Measurements from ENCODE around the gene FRAT1. TPM values are rescaled to one million over a fixed set of nuclear protein-coding genes. Genes with fewer than 3 reads are reported as not detected.

FRAT1 gene
- total and polyA plus RNA-seq, 2 of the 13 experiments (the other 11 are each of a cell fraction or from before 2014, with no cell fraction given): 1.7 to 2.3 TPM

- TF ChIP-seq KIAA2018 (CRISPR knock-in tag; IDR thresholded peaks at IDR 0.05; ENCODE audit: borderline replicate concordance): no peak
- TF ChIP-seq ZNF10 (CRISPR knock-in tag; IDR thresholded peaks at IDR 0.05; ENCODE audit: borderline replicate concordance, low read depth): no peak
- TF ChIP-seq ZNF770 (CRISPR knock-in tag; IDR thresholded peaks at IDR 0.05): peak; percentile 64; the same call in 1 of the 2 replicates
- TF ChIP-seq ZNF362 (CRISPR knock-in tag; IDR thresholded peaks at IDR 0.05; ENCODE audit: borderline replicate concordance): no peak
- TF ChIP-seq PAX8 (CRISPR knock-in tag; IDR thresholded peaks at IDR 0.05; ENCODE audit: borderline replicate concordance): no peak
- TF ChIP-seq PPARG (CRISPR knock-in tag; conservative IDR thresholded peaks at IDR 0.05): no peak
- no peak for TF ChIP-seq MAZ (IDR thresholded peaks at IDR 0.05; ENCODE audit: borderline replicate concordance, low read depth, low read length)
- no peak for TF ChIP-seq MAZ (CRISPR knock-in tag; IDR thresholded peaks at IDR 0.05; ENCODE audit: low read depth)
- TF ChIP-seq RBM39 (IDR thresholded peaks at IDR 0.05; ENCODE audit: low read depth, low read length, poor library complexity, severe bottlenecking): no peak
- TF ChIP-seq SP140L (CRISPR knock-in tag; IDR thresholded peaks at IDR 0.05; ENCODE audit: borderline replicate concordance): no peak
- no peak; the same call in 1 of the 2 replicates for TF ChIP-seq ZMYM4 (CRISPR knock-in tag; IDR thresholded peaks at IDR 0.05)
- no peak for TF ChIP-seq ARNT (IDR thresholded peaks at IDR 0.05)
- peak; percentile 10 for TF ChIP-seq AGO1 (IDR thresholded peaks at IDR 0.05; ENCODE audit: low read depth, low read length, poor library complexity, severe bottlenecking)
- no peak for TF ChIP-seq SNAPC5 (CRISPR knock-in tag; IDR thresholded peaks at IDR 0.05; ENCODE audit: borderline replicate concordance)
Observed at GRCh38 chr10:97333601-97334369, 14.7 kb downstream of the FRAT1 start (continued).

All from HepG2 (cell line).